Activated gamma-delta T cell treated with Interleukin-2 at 50 U/mL for 16 hours (primary cell): ENCODE results near the gene CSH2.
A peak's percentile ranks its signal among the peaks of the same experiment; 100 is the strongest.
"Not testable (repeated sequence)": the region's sequence is repeated elsewhere in the genome, so short reads cannot be mapped to it uniquely, and the experiment has no call there.

Experiments
- DNase-seq: peaks from one replicate; pipeline ENCODE4 v3.0.0-alpha.2; 2020

The CSH2 gene

DNA sequence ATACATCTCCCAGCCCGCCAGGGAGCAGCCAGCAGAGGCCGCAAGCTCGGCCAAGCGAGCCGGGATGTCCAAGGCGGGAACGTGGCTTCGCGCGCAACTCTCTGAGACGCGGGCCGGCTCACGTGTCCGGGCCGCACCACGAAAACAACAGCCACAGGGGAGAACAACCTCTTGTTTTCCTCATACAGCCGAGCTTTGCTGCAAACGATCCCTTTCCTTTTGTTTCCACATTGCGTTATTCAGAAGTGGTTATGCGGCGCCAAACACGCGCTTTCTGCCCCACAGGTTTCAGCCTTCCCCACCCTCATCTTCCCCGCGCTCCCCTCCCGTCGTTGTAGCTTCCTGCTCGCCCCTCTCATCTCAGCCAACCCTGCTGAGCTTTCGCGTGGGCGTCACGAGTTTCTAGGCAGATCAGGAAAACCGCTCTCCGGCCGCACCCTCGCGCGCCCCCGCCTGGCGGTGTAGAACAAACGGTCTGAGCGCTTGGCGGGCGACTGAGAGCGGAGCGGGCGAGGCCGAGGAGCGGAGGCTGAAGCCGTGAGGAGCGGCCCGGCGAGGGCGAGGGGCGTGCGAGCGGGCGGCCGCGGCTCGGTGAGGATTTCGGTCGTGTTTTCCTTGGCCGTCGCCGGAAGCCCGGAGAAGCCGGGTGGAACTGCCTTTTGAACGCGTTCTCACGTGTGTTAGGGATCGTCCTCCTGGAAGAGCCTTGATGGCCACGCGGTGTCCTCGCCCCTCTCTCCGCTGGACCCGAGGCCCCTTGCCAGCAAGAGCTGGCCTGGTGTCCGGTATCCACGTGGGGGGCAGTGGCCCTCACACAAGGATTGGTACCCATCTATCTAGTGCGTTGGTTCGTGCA lies 24.4 kb downstream of the CSH2 start:
- peak; percentile 94 for DNase-seq

DNA sequence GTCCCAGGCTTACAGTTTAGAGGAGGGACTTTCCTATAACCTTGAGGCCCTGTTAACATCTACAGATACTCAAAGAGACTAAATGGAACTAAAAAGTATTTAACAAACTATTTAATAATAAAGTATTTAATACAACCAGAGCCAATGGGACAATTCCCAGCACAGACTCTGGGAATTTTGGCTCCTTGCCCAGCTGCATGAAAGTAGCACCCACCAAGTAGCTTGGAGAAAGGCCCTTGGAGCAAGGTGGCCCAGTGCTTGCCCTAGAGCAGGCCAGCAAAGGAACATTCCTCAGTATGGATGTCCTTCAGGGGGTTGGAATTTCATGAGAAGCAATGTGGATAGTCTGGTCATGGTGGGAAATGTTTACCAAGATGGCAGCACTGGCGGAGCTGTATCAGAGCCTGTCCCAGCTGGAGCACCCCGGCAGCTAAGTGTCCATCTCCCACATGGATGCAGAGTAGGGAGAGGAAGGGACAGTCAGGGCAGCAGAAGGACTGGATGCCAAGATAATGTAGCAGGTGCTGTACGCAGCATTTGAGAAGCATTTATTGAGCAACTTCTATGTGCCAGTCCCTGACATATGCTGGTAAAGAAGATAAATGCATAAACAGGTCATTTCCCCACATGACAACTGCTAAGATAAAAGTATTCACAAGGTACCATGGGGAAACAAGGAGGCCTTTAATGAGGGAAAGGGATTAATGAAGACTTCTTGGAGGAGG lies 25.8 kb downstream of the CSH2 start:
- no peak for DNase-seq

GRCh38 chr17:63845509-63845908 lies 28.0 kb downstream of the CSH2 start:
- DNase-seq: no peak

DNA sequence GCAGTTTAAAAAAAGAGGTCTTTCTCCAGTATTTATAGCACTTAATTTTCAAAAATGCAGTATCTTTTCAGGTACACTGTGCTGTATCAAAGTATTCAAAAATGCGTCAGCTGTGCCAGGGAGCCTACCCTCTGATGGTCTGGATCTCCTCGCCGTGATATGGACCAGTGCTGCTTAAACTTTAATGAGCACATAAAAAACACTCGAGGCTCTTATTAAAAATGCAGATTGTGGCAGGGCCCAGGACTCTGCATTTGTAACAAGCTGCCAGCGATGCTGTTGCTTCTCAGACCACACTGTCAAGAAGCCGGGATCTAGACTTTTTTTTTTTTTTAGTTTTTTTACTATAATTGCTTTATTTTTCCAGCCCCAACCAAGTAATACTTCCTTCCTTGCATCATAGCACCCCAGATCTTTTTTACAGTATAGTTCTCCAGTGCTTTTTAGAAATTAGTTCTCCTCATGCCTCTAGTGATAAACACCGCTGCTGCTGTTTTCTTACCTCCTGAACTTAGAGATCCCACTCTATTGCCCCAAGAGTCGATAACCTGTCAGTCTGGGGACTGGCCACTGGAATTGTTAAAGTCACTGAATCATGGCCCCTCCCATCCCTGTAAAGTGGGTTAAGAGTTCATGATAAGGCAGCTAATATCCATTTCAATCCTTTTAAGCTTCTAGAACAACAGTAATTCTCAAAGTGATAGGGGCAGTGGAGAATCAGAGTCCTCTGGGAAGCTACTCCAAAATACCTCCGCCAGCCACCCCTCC lies 29.4 kb downstream of the CSH2 start:
- no peak for DNase-seq

DNA sequence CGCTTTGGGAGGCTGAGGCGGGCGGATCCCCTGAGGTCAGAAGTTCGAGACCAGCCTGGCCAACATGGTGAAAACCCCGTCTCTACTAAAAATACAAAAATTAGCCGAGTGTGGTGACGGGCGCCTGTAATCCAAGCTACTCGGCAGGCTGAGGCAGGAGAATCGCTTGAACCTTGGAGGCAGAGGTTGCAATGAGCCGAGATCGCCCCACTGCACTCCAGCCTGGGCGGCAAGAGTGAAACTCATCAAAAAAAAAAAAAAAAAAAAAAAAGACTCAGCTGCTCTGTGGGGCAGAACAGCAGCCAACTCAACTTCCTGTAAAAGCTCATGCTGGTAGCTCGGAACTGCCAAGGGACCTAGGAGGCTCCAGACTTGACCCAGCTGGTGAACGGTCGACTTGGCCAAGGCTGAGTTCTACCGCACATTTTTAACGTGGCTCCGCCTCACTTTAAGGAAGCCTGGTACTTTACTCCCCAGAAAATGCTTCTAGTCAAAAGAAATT lies 30.0 kb downstream of the CSH2 start:
- not testable (repeated sequence) for DNase-seq

- DNase-seq: peak; percentile 99
Observed at GRCh38 chr17:63842540-63843386, 30.7 kb downstream of the CSH2 start, which contains the start of gene SMARCD2. SMARCD2 (minus strand) TSS chr17:63842685; CDS start chr17:63842674, 11 bp downstream.

- no peak for DNase-seq
Observed at GRCh38 chr17:63842173-63842539, 31.3 kb downstream of the CSH2 start.

- DNase-seq: no peak
Observed at GRCh38 chr17:63841350-63842172, 31.9 kb downstream of the CSH2 start.

- no peak for DNase-seq
Observed at GRCh38 chr17:63840591-63841349, 32.7 kb downstream of the CSH2 start.

DNA sequence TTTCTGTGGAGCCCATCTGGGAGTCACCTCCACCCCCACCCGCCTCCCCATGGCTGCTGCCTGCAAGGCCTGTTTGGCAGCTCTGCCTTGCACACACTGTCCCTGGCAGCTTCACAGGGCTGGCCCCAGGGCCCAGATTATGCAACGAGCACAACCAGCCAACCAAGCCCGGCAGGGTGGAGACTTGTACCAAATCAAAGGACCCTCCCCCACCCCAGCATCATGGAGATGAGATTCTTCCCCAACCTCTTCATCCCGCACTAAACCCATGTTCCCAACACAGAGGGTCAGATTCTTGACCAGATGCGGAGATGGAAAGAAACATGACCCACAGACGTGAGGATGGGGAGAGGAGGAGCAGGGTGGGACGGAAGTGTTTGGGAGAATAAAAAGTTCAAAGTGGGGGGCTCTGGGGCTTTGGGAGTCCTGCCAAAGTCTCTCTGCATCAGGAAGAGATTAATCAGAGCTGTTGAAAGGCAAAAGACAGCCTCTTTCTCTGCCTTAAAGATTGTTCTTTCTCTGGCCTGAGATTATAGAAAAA lies 34.8 kb downstream of the CSH2 start:
- DNase-seq: no peak

DNA sequence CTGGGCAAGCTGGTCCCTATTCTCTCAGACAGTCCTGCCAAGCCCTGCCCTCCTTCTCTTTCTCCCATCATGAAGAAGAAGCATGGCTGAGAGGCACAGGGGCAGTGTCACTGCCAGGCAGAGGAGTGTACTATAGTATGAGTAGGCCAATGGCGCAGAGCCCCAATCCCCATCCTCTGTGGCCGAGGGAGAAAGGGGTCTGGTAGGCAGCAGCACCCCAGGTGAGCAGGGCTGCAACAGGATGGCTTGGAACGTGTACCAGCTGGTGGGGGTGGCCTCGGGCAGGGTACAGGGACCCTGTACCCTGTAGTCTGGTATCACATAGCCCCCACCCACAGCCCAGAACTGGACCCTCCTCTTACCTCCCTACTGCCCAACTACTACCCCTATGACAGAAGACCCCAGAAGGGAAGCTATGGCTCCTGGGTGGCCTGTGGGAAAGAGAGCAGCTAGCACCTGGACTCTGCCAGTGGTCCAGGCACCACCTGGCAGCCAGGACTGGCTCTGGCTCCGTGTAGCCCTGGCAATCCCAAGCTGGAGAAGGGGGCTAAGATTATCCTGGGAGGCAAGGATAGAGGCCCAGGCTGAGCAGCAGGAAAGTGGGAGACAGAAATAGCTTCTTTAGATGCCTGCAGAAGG lies 35.4 kb downstream of the CSH2 start:
- no peak for DNase-seq

DNA sequence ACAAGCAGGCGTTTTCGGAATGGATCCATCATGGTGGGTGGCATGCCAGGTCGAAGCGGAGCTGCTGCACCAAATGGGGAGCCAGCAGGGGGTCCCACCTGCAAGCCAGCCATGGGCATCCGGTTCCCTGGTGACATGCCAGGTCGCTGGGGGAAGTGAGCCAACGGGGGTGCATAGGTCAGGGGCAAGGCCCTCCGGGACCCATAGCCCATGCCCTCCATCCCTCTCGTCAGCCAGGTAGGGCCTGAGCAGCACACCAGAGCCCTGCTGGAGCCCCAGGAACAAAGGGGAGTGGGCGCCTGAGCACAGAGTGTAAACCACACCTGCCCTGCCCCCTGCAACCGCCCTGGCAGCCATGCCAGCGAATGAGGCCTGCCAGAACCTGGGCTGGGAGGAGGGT lies 36.0 kb downstream of the CSH2 start:
- no peak for DNase-seq

- no peak for DNase-seq
Observed at GRCh38 chr17:63836811-63837210, 36.7 kb downstream of the CSH2 start.

GRCh38 chr17:63835167-63835720 lies 38.2 kb downstream of the CSH2 start:
- no peak for DNase-seq

GRCh38 chr17:63834431-63835166 lies 38.9 kb downstream of the CSH2 start:
- DNase-seq: peak; percentile 57

DNA sequence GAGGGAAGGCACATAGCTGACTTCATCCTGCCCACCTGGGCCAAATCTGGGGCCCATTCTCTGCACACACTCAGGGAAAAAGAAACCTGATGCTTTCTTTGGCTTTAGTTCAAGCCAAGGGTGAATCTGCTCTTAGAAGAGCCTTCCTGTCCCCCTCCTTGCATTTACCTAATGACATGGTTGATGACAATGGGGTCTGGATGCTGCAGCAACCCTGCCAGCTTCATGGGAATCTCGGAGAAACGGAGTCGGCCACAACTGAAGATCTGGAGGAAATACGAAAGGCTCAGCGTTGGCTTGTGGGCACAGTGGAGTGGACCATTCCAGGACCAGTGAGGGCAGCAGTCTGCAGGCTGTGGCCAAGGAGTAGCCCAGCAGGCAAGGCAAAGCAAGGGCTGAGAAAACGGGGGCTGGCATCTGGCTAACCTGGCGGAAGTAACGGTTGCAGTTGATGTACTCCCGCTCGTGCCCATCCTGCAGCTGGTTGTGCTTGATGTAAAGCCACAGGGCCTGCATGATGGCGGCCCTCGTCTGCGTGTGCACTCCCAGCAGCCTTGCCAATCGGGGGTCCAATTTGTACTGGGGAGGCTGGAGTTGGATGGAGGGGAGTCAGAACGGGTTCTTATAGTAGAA lies 39.6 kb downstream of the CSH2 start:
- no peak for DNase-seq

DNA sequence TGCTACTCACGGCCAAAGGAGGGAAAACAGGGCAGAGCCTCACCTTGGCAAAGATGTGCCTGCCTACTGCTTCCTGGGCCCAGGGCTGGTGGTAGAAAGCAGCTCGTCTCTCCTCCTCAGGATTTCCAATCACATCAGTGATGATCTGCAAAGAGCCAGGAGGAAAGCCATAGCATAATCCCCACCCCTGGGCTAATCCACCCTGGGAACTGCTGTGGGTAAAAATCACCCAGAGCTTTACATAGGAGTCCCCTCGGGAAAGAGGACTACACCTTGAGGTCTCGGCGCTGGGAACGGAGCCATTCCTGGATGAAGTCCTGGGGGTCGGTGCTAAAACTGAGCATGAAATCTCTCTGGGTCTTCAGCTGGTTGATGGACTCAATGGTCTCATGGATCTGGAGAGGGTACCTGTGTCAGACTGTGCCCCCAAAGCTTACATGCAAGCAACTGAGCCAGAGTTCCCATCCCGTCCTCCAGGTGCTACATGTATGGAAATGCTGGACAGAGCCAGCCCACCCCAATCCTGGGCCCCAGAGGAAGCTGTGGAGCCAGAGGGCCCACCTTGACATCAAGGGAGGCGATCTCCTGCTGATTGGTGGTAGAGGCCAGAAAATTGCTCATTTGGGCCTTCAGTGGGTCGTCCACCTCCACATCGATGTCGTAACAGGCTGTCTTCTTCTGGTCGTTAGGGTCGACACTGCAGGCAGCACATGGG lies 40.3 kb downstream of the CSH2 start:
- DNase-seq: no peak
